ENCODE measurements around the gene NFATC2.

The NFATC2 gene

GRCh38 chr20:51487565-51488268 is 54.8 kb downstream of the NFATC2 start (continued):
- TF ChIP-seq ZNF335 (tag by site-specific recombination; conservative IDR thresholded peaks at IDR 0.05) = peak; percentile 28; the same call in 1 of the 2 replicates
- no peak for TF ChIP-seq ZSCAN18 (tag by site-specific recombination; IDR thresholded peaks at IDR 0.05)
- no peak for TF ChIP-seq HOXD13 (CRISPR knock-in tag; IDR thresholded peaks at IDR 0.05; ENCODE audit: borderline replicate concordance)
- TF ChIP-seq PBX3 (CRISPR knock-in tag; IDR thresholded peaks at IDR 0.05) = no peak
- TF ChIP-seq ZIC2 (tag by site-specific recombination; IDR thresholded peaks at IDR 0.05) = no peak
- TF ChIP-seq ZNF23 (tag by site-specific recombination; IDR thresholded peaks at IDR 0.05; ENCODE audit: borderline replicate concordance) = no peak
- TF ChIP-seq ZNF280C (tag by site-specific recombination; IDR thresholded peaks at IDR 0.05) = no peak
- no peak for TF ChIP-seq PRDM4 (tag by site-specific recombination; IDR thresholded peaks at IDR 0.05)
- TF ChIP-seq ZNF121 (tag by site-specific recombination; IDR thresholded peaks at IDR 0.05) = no peak

GRCh38 chr20:51487076-51487475 is 55.4 kb downstream of the NFATC2 start:
- Histone ChIP-seq H3K36me3 (ENCODE audit: control insufficient read depth in 2 of 2, insufficient read depth in 1 of 2, low read length in 2 of 2) (no peaks in the 10 kb centered on the region), H3K4me3 (ENCODE audit: low read depth, low read length) (no peak overlapping the region), H3K27ac (ENCODE audit: extremely low read depth, low read depth, low read length) (no peak overlapping the region), H3K9me3 (ENCODE audit: control insufficient read depth, insufficient read depth, low read depth, low read length) (no peaks in the 10 kb centered on the region), H3K4me1 (ENCODE audit: control insufficient read depth, insufficient read depth, low read length) (peaks cover 6% of the 10 kb centered on the region)
- POLR2A ChIA-PET = no interaction called here
- no peak for TF ChIP-seq ZNF394 (tag by site-specific recombination; IDR thresholded peaks at IDR 0.05; ENCODE audit: borderline replicate concordance)
- TF ChIP-seq ZNF677 (tag by site-specific recombination; IDR thresholded peaks at IDR 0.05) = no peak
- TF ChIP-seq ZNF426 (tag by site-specific recombination; IDR thresholded peaks at IDR 0.05) = no peak
- no peak for TF ChIP-seq BCL11B (tag by site-specific recombination; IDR thresholded peaks at IDR 0.05; ENCODE audit: low read depth)
- TF ChIP-seq ZNF223 (tag by site-specific recombination; IDR thresholded peaks at IDR 0.05) = no peak
- TF ChIP-seq ZNF521 (tag by site-specific recombination; IDR thresholded peaks at IDR 0.05) = no peak
- TF ChIP-seq KLF9 (tag by site-specific recombination; IDR thresholded peaks at IDR 0.05; ENCODE audit: low read depth) = no peak
- TF ChIP-seq PBX3 (CRISPR knock-in tag; IDR thresholded peaks at IDR 0.05) = no peak
- no peak for TF ChIP-seq ZBTB11 (tag by site-specific recombination; conservative IDR thresholded peaks at IDR 0.05; ENCODE audit: low read depth)
- TF ChIP-seq KLF8 (tag by site-specific recombination; IDR thresholded peaks at IDR 0.05) = no peak
- TF ChIP-seq ZNF132 (tag by site-specific recombination; IDR thresholded peaks at IDR 0.05; ENCODE audit: borderline replicate concordance) = no peak
- TF ChIP-seq ZNF596 (tag by site-specific recombination; IDR thresholded peaks at IDR 0.05) = no peak
- no peak for TF ChIP-seq ZBTB21 (tag by site-specific recombination; IDR thresholded peaks at IDR 0.05)
- CTCF ChIA-PET = interaction anchor here (0.6 to 1.5 kb wide), 4 partner anchors 16 to 178 kb away, joined by 3 to 6 read pairs (median 3); no protein-coding TSS in a partner anchor

All from HEK293 (cell line).